Stromal cell of bone marrow (primary cell): ENCODE data around the gene HBG2.
A peak's percentile ranks its signal among the peaks of the same experiment; 100 is the strongest.
"Not testable (repeated sequence)": the region's sequence is repeated elsewhere in the genome, so short reads cannot be mapped to it uniquely, and the experiment has no call there.

ENCODE experiments used
- DNase-seq: peaks from one replicate; pipeline ENCODE4 v3.0.0-alpha.2; 2012; ENCODE audit warnings: low read depth

HBG2 gene

DNA sequence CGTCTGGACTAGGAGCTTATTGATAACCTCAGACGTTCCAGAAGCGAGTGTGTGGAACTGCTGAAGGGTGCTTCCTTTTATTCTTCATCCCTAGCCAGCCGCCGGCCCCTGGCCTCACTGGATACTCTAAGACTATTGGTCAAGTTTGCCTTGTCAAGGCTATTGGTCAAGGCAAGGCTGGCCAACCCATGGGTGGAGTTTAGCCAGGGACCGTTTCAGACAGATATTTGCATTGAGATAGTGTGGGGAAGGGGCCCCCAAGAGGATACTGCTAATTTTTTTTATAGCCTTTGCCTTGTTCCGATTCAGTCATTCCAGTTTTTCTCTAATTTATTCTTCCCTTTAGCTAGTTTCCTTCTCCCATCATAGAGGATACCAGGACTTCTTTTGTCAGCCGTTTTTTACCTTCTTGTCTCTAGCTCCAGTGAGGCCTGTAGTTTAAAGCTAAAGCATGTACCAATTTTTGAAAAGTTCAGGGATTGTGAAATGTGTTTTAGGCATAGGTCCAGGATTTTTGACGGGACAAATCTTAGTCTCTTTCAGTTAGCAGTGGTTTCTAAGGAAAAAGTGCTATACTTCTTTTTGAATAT, 4.7 kb downstream of the HBG2 start, which contains the start of gene HBG1:
Gene HBG1, minus strand, starts transcription at position 51 of the 590 bp plus-strand sequence. CDS start 53 bp downstream, outside the sequence.
- DNase-seq: peak; percentile 6

DNA sequence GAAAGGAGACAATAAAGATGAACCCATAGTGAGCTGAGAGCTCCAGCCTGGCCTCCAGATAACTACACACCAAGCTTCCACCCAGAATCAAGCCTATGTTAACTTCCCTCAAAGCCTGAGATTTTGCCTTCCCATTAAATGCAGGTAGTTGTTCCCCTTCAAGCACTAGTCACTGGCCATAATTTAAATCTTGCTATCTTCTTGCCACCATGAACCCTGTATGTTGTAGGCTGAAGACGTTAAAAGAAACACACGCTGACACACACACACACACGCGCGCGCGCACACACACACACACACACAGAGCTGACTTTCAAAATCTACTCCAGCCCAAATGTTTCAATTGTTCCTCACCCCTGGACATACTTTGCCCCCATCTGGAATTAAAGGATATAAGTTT, 6.1 kb downstream of the HBG2 start:
- DNase-seq: not testable (repeated sequence)

DNA sequence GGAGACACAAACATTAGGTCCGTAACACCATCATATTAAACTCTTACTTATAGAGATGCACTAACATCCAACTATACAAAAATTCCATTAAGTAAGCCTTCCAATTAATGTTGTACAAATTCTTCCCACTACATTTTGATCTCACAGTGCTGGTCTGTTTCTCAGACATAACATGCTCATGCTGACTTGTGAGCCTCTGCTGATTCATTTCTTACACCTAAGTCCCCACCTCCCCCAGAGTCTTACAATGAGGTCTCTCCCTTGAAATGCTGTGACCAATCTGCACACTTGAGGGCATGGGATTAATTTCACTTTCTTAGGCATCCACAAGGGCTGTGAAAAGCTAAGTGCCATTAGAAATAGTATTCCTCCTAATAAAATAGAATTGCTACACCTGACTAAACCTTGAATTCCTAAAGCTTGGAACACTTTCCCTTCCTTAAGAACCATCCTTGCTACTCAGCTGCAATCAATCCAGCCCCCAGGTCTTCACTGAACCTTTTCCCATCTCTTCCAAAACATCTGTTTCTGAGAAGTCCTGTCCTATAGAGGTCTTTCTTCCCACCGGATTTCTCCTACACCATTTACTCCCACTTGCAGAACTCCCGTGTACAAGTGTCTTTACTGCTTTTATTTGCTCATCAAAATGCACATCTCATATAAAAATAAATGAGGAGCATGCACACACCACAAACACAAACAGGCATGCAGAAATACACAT, 6.9 kb downstream of the HBG2 start:
- no peak for DNase-seq

DNA sequence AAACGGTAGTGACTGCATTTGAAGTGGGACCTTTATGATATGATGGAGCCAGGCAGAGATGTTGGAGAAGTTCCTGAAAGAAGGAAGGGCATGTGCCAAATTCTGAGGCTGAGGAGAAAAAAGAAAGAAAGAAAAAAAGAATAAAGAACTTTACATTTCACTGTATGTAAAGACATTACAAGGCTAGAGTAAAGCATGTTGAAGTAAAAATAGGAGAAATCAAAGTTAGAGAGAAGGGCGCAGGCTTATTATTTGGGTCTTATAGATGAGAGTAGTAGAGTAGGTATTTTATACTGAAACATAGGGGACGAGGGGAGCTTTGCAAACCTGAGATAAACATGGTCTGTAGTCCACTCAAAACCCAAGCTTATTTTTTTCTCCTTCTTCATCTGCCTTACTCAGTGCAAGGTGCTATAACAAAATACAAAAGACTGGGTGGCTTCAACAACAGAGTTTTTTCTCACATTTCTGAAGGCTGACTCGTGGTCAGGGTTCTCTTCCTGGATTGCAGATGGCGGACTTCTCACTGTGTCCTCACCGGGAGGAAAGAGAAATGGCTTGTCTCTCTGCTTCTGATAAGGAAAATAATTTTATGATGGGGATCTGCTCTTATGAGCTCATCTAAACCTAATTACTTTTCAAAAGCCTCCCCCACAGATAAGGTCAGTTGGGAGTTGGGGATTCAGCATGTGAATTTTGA, 7.7 kb downstream of the HBG2 start:
- no peak for DNase-seq

DNA sequence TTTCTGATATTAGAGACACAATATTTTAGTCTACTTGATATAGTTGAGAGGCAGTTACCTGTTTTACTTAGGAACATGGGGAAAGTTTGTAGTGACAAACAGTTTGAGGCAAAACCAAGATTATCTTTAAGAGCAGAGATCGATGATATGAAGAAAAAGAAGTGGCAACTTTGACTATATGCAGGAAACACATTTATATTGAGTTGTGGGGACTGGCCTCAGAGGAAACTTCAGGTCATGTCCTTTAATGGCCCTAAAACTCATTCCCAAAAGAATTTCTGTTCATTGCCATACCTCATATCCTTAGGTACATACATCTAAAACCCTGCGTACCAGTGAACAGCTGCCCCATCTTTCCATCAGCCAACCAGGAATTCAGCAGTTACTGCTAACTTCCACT, 9.4 kb downstream of the HBG2 start:
- no peak for DNase-seq

DNA sequence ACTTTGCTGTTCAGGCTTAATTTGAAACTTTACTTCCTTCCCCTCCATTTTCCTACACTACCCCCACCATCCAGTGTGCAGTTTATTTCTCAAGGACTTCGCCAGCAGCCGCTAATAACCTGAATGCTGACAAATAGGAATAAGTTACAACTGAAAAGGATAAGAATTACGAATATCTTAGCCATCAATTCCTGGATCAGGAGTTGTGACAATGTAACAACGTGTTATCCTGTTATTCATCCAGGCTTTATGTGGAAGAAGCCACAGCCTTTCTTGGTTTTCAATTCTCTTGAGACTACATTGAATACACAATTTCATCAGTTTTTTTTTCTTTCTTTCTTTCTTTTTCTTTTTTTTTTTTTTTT, 10.8 kb downstream of the HBG2 start:
- no peak for DNase-seq

DNA sequence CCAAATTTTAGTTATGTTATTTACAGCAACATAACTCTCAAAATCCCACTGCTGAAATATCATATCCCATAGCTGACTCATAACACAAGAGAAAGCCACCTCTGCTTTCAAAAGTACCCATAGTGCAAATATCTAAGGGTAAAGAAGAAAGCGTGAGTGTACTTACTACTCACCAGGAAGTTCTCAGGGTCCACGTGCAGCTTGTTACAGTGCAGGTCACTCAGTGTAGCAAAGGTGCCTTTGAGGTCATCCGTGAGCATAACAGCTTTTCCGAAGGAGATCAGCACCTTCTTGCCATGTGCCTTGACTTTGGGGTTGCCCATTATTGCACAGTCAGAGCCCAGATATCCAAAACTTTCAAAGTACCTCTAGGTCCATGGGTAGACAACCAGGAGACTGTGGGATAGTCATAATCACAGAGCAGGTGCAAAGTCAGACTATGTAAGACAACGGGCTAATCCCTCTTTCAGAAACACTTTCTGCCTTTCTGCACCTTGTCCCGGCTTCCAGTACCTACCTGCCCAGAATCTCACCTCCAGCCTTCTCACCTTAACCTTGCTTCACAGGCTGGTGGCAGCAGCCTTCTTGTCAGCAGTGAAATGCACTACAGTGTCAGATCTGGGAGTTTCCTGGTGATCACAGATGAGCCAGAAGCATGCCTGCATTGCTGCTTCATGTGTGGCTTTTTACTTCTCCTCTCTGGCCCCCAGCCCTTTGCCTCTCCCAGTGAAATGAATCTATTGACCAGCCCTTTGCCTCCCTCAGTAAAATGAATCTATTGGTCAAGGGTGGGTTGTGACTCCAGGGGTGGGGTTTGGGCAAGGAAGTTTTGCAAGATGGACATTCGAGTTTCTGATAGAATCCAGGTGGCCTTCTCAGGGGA, 11.4 kb downstream of the HBG2 start:
- DNase-seq: peak; percentile 1

DNA sequence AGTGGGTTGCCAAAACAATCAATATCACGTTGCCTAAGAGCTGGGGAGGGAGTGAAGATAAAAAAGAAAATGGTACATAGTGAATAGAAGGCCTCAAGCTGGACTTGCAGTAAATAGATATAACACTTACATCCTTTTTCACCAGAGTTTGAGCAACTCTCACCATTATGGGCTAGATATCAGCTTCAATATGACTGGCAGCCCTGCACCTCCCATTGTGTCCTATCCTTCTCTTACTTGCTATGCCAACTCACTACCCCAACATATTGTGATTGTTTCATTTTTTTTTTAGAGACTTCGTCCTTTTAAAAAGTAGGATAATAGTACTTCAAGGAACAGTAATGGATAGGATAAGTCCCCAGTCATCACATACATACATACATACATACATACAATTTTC, 12.4 kb downstream of the HBG2 start:
- no peak for DNase-seq

DNA sequence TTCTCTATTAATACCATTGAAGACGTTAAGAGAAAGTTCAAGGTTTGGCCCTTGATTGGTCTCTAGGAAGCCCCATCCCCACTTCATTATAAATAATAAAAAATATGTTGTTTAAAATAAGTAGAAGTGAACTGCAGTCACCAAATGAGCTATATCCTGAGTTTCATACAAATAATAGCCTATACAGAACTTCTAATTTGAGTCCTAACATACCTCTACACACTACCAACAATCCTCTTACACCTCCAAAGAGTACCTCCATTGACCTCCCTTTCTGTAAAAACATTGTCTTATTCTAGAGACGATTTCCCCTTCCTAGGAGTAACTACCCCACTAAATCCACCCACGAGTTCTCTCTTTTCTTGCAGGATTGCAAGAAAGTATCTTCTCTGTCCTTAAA, 13.1 kb downstream of the HBG2 start:
- DNase-seq: no peak

DNA sequence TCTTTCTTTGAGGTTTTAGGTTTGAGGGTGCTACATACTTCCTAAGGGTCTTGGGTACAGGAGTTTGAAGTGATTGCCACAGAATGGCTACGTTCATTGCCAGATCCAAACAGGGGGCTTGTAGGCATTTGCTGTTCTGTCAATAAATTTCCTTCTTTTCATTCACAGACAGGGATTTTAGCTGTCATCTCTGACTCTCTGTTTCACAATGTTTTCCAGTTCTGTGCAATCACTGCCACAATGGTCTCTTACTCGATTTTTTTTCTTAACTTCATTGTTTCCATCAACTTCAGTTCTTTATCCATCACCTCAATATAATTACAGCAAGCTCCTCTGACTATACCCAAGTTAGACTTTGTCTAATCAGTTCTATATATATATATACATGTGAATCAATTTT, 14.1 kb downstream of the HBG2 start:
- DNase-seq: no peak

DNA sequence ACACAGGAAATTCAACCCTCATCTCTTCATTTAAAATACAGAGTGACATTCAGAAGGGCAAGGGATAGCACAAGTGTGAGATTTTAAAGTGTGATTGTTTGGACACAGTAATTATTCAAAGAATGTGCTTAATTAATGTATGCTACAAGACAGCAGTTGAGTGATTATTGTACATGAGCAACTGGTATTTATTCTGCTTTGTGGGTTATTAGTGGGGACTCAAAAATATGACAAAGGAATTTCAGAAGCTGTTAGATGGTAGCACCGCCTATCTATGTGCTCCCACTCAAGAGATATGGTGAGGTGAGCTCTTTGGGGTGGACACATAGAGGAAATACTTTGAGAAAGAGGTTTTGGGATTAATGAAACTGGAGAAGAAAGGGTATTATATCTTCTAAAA, 14.5 kb downstream of the HBG2 start:
- DNase-seq: no peak

DNA sequence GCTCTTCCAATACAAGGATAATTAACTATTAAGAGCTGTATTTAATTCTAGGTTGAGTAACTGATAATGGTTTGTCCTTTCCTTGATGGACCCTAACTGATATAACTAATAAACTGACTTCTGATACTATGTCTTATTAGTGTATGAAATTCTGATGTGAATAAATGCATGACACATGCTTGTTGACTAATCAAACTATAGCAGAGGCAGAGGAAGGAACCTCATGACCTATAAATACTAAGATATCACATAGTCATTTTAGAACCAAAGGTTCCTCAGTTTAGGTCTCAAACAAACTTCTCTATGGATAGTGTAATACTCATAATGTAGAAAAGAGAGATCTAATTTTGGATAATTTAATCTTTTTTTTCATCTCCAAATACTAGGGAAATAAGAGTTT, 15.5 kb downstream of the HBG2 start:
- no peak for DNase-seq

DNA sequence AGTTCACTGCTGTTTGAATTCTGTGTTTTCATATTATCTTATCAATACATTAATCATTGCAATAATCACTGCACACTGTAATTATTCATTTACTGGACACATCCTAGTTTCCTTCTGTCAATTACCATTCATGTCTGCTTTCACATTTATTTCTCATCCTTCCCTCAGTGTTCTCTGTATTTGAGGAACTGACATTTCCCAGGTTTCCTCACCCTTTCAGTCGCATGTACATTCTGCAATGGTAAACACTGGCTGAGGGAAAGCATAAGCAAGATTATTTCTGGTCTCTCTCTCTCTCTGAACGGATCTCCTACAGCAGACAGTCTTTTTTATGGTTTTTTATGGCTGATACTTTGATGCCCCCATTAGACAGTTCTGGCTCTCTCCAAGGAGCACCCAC, 16.1 kb downstream of the HBG2 start:
- no peak for DNase-seq

DNA sequence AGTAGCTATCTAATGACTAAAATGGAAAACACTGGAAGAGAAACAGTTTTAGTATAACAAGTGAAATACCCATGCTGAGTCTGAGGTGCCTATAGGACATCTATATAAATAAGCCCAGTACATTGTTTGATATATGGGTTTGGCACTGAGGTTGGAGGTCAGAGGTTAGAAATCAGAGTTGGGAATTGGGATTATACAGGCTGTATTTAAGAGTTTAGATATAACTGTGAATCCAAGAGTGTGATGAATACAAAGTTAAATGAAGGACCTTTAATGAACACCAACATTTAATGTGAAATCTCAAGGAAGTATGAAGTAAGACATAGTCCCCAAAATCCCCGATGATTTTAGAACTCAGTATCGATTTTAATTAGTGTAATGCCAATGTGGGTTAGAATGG, 17.2 kb downstream of the HBG2 start:
- no peak for DNase-seq

DNA sequence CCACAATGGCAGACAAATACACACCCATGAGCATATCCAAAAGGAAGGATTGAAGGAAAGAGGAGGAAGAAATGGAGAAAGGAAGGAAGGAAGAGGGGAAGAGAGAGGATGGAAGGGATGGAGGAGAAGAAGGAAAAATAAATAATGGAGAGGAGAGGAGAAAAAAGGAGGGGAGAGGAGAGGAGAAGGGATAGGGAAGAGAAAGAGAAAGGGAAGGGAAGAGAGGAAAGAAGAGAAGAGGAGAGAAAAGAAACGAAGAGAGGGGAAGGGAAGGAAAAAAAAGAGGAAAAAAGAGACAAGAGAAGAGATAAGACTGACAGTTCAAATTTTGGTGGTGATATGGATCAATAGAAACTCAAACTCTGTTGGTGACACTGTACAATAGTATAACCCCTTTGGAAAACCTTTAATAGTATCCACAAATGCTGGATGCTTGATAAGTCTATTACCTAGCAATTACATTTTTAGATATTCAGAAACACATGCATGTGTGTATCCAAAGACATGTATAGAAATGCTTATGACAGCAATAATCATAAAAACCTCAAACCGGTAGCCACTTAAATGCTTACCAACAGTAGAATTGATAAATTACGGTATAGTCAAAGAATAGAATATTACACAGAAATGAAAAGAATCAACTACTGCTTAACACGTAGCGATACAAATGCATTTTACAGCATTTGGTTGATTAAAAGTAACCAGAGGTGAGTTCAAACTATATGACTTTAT, 19.1 kb downstream of the HBG2 start:
- no peak for DNase-seq

DNA sequence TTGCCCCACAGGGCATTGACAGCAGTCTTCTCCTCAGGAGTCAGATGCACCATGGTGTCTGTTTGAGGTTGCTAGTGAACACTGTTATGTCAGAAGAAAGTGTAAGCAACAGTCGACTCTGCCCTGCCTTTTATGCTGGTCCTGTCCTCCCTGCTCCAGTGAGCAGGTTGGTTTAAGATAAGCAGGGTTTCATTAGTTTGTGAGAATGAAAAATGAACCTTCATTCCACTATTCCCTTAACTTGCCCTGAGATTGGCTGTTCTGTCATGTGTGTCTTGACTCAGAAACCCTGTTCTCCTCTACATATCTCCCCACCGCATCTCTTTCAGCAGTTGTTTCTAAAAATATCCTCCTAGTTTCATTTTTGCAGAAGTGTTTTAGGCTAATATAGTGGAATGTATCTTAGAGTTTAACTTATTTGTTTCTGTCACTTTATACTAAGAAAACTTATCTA, 20.2 kb downstream of the HBG2 start, which contains the start of gene HBD:
Gene HBD, minus strand, starts transcription at position 103 of the 454 bp plus-strand sequence. Its CDS starts 50 bp downstream, at position 53.
- peak; percentile 8 for DNase-seq

DNA sequence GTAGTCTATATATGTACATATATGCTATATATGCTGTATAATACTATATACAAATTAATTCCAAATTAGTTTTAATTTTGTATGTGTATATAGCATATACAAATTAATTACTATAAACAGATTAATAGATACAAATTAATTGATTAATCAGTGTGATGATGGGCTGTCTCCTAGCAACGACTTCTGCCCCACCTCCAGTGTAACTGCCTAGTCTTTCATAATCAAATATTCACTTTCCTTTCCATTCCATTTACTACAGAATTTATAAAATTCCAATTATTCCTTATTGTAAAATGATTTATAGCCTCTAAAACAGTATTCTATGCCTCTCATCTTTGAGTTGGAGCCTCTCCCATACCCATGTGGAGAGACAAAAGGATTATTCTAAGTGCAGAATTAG, 21.3 kb downstream of the HBG2 start:
- no peak for DNase-seq

DNA sequence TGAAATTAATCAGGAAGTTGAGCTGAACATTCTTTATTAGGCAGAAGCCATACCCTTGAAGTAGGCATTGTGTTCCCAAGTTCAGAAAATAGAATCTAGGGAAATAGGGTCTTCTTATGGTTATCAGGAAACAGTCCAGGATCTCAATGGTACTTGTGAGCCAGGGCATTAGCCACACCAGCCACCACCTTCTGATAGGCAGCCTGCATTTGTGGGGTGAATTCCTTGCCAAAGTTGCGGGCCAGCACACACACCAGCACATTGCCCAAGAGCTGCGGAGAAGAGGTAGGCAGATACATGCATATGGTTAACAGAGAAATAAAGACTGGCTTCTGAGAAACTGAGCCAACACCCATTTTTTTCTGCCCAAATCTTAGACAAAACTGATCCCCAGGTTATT, 21.8 kb downstream of the HBG2 start:
- DNase-seq: no peak

DNA sequence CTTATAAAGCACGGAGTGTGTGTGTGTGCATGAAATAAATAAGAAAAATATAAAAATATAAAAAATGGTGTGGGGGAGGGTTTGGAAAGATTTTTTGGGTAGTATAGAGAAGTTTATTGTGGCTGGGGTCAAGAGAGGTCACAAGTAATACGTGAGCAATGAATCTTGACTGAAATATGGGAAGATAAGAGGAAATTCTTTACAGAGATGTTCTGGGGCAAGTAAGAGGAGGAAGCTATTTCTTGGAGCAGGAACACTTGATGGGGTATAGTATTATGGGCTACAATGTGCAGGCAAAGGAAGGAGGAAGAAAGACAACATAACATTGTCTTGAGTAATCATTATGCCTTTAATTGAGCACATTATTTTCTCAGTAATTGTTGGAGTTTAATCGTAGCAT, 22.4 kb downstream of the HBG2 start:
- no peak for DNase-seq

DNA sequence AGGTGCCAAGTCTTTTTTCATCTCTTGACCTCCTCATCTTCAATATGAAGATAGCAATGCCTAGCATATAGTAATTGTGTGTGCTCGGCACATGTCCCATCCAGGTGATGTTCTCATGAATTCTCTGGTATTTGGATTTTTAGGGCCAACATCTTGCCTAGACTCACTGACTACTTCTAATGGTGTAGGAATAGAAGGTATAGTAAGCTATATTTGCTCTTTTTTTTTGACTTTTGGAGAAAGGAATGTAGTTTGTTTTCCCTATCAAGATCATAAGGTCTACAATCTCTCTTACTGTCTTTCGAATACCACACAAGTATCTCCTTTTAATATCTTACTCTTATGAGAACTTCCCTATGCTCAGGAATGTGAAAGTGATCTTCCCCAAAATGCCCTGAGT, 23.5 kb downstream of the HBG2 start:
- DNase-seq: no peak

DNA sequence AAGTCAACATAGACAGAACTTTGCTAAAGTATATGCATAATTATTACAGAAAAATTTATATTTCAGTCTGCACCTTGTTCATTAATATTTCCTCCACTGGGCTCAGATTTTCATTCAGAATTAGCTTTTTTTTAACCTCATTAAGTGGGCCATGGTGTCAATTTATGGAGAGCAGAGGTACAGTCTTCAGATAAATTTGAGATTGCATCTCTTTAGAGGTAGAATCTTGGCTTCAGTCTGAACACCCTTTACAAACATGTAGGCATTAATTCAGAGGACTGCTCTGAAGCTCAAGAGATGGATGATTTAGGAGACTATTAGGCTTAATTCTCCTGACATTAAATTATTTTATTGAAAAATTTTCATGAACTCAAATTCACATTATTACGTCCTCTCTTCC, 24.3 kb downstream of the HBG2 start:
- DNase-seq: no peak

DNA sequence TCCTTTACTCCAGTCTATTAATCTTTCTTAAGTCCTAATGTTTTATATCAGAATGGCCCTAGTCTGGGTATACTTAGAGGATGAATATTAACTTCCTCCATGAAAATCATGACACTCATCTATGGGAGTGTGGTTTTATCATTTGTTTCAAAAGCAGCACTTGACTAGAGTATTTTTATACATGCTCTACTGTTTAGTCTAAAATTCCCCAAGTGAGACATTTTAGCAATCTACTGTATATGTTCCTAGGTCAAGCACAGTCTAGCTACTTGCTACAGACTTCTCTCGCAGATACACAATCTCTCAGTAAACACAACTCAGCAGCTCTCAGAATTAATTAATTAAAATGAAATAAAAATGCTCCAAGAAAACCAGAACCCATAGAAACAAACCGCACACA, 24.8 kb downstream of the HBG2 start:
- no peak for DNase-seq
